IMR-90 (cell line): ENCODE data around the gene MFRP. TPM values are rescaled to one million over a fixed set of nuclear protein-coding genes. Genes with fewer than 3 reads are reported as not detected.

Source experiments
- ATAC-seq: fragments of 200-7000 bp; cut with Tn5 transposase; 2 replicates; pipeline ENCODE4 v1.9.1; 2020; ENCODE audit warnings: low read depth, mild to moderate bottlenecking, moderate library complexity
- BruUV-seq: library from RNA; stranded (reverse); fragments of 400-500 nt; replicated peaks from 2 replicates; lab custom pipeline; 2021; lab: Mats Ljungman, UMichigan
- CTCF ChIA-PET: fragments of 300-600 bp; formaldehyde crosslinking; extraction: SDS; loops from one replicate; lab custom pipeline; 2021; ENCODE audit warnings: antibody characterized with exemption; lab: Yijun Ruan, JAX
- POLR2A ChIA-PET: fragments of 300-600 bp; sonication (Branson Sonifier 250); formaldehyde crosslinking; loops from one replicate; lab custom pipeline; 2022; ENCODE audit warnings: antibody characterized with exemption; ENCODE audit not compliant: unreplicated experiment; lab: Charles Lee
- DNase-seq: peaks from one replicate; pipeline ENCODE4 v3.0.0; 2013
- H2AFZ ChIP-seq: replicated peaks from 2 replicates; pipeline ENCODE3; 2013; ENCODE audit warnings: low read length, mild to moderate bottlenecking; ENCODE audit not compliant: poor library complexity
- H2AK5ac ChIP-seq: 2 replicates; pipeline ENCODE4 v1.6.1; 2013; ENCODE audit warnings: low read depth, low read length, inconsistent platforms
- H2AK9ac ChIP-seq: replicated peaks from 2 replicates; pipeline ENCODE3; 2013; ENCODE audit warnings: mild to moderate bottlenecking, low read depth, low read length, moderate library complexity; ENCODE audit not compliant: poor library complexity
- H2BK120ac ChIP-seq: 2 replicates; pipeline ENCODE4 v1.6.1; 2013; ENCODE audit warnings: low read depth, low read length, inconsistent platforms
- H2BK15ac ChIP-seq: 3 replicates; pipeline ENCODE4 v1.6.1; 2013; ENCODE audit warnings: low read depth, low read length, inconsistent platforms
- H2BK20ac ChIP-seq: 2 replicates; pipeline ENCODE4 v1.6.1; 2013; ENCODE audit warnings: low read depth, mild to moderate bottlenecking, inconsistent platforms, low read length, moderate library complexity
- H2BK5ac ChIP-seq: 2 replicates; pipeline ENCODE4 v1.6.1; 2013; ENCODE audit warnings: mild to moderate bottlenecking, low read depth, low read length, inconsistent platforms; ENCODE audit not compliant: poor library complexity, severe bottlenecking
- H3K14ac ChIP-seq: replicated peaks from 2 replicates; pipeline ENCODE4 v1.6.1; 2013; ENCODE audit warnings: low read depth, low read length, inconsistent platforms
- H3K18ac ChIP-seq: 2 replicates; pipeline ENCODE4 v1.6.1; 2013; ENCODE audit warnings: low read depth, low read length, control low read depth
- H3K23ac ChIP-seq: 2 replicates; pipeline ENCODE4 v1.6.1; 2013; ENCODE audit warnings: low read depth, low read length, inconsistent platforms
- H3K27ac ChIP-seq: 2 replicates; pipeline ENCODE4 v1.5.1; 2013; ENCODE audit warnings: mild to moderate bottlenecking, control low read depth, low read length; ENCODE audit not compliant: insufficient read depth
- H3K27me3 ChIP-seq: 2 replicates; pipeline ENCODE4 v1.6.1; 2013; ENCODE audit warnings: low read length; ENCODE audit not compliant: control insufficient read depth, insufficient read depth
- H3K36me3 ChIP-seq: 2 replicates; pipeline ENCODE4 v1.6.1; 2013; ENCODE audit warnings: low read length, mixed read lengths; ENCODE audit not compliant: control insufficient read depth, insufficient read depth
- H3K4ac ChIP-seq: 2 replicates; pipeline ENCODE4 v1.6.1; 2013; ENCODE audit warnings: low read depth, low read length, inconsistent platforms
- H3K4me1 ChIP-seq: 2 replicates; pipeline ENCODE4 v1.6.1; 2013; ENCODE audit warnings: low read length, mixed read lengths; ENCODE audit not compliant: control insufficient read depth, insufficient read depth
- H3K4me2 ChIP-seq: 2 replicates; pipeline ENCODE4 v1.6.1; 2013; ENCODE audit warnings: low read depth, mild to moderate bottlenecking, control low read depth, low read length, moderate library complexity
- H3K4me3 ChIP-seq: 2 replicates; pipeline ENCODE4 v1.5.1; 2013; ENCODE audit warnings: low read depth, mild to moderate bottlenecking, control low read depth, low read length, moderate library complexity; ENCODE audit not compliant: insufficient read depth
- H3K56ac ChIP-seq: 2 replicates; pipeline ENCODE4 v1.6.1; 2013; ENCODE audit warnings: low read length, inconsistent platforms; ENCODE audit not compliant: insufficient read depth; ENCODE audit errors: extremely low read depth
- H3K79me1 ChIP-seq, 2 experiments: 2 replicates each; pipeline ENCODE4 v1.6.1; 2013; ENCODE audit warnings: low read length in 2 of 2, inconsistent platforms in 1 of 2, low read depth in 1 of 2
- H3K9ac ChIP-seq: 2 replicates; pipeline ENCODE4 v1.6.1; 2013; ENCODE audit warnings: low read depth, low read length, control low read depth
- H3K9me1 ChIP-seq: 2 replicates; pipeline ENCODE4 v1.6.1; 2013; ENCODE audit warnings: low read length, inconsistent platforms; ENCODE audit not compliant: insufficient read depth
- H3K9me3 ChIP-seq: 2 replicates; pipeline ENCODE4 v1.6.1; 2013; ENCODE audit warnings: low read length; ENCODE audit not compliant: control insufficient read depth, insufficient read depth
- H4K20me1 ChIP-seq: 2 replicates; pipeline ENCODE4 v1.6.1; 2013; ENCODE audit warnings: low read length, inconsistent platforms; ENCODE audit not compliant: insufficient read depth
- H4K5ac ChIP-seq: 2 replicates; pipeline ENCODE4 v1.6.1; 2013; ENCODE audit warnings: mild to moderate bottlenecking, low read depth, low read length, control low read depth
- H4K8ac ChIP-seq, 2 experiments: 2 replicates each; pipeline ENCODE4 v1.6.1; 2013; ENCODE audit warnings: low read depth in 2 of 2, low read length in 2 of 2, control low read depth in 1 of 2, inconsistent platforms in 1 of 2
- H4K91ac ChIP-seq: 2 replicates; pipeline ENCODE4 v1.6.1; 2013; ENCODE audit warnings: low read depth, low read length, inconsistent platforms; ENCODE audit not compliant: insufficient read depth
- BHLHE40 ChIP-seq: fragments of 150-350 bp; IDR thresholded peaks from 2 replicates; pipeline ENCODE4 v1.6.1; 2016; ENCODE audit warnings: mild to moderate bottlenecking, low read depth, low read length
- CEBPB ChIP-seq: IDR thresholded peaks from 2 replicates; pipeline ENCODE4 v1.6.1; 2012; ENCODE audit warnings: low read depth, low read length, improper control_type of control experiment
- CHD1 ChIP-seq: IDR thresholded peaks from 2 replicates; pipeline ENCODE4 v1.6.1; 2012; ENCODE audit warnings: low read depth, low read length, improper control_type of control experiment
- FOS ChIP-seq: fragments of 150-350 bp; IDR thresholded peaks from 2 replicates; pipeline ENCODE4 v1.6.1; 2016; ENCODE audit warnings: low read depth, low read length
- MAFK ChIP-seq: IDR thresholded peaks from 2 replicates; pipeline ENCODE4 v1.6.1; 2012; ENCODE audit warnings: low read depth, low read length, improper control_type of control experiment
- MXI1 ChIP-seq: IDR thresholded peaks from 2 replicates; pipeline ENCODE4 v1.6.1; 2012; ENCODE audit warnings: low read depth, mild to moderate bottlenecking, low read length, moderate library complexity, borderline replicate concordance
- NFE2L2 ChIP-seq: fragments of 150-350 bp; IDR thresholded peaks from 2 replicates; pipeline ENCODE4 v1.6.1; 2016; ENCODE audit warnings: low read depth, mild to moderate bottlenecking, low read length
- POLR2A ChIP-seq: IDR thresholded peaks from 2 replicates; pipeline ENCODE4 v1.6.1; 2012; ENCODE audit warnings: mild to moderate bottlenecking, low read depth, low read length
- RAD21 ChIP-seq: IDR thresholded peaks from 2 replicates; pipeline ENCODE4 v1.6.1; 2012; ENCODE audit warnings: low read length, improper control_type of control experiment
- RCOR1 ChIP-seq: IDR thresholded peaks from 2 replicates; pipeline ENCODE4 v1.6.1; 2012; ENCODE audit warnings: mild to moderate bottlenecking, low read length, improper control_type of control experiment; ENCODE audit not compliant: insufficient replicate concordance
- RFX5 ChIP-seq: IDR thresholded peaks from 2 replicates; pipeline ENCODE4 v1.8.0; 2012; ENCODE audit warnings: low read depth, mild to moderate bottlenecking, low read length, moderate library complexity
- SMC3 ChIP-seq: fragments of 150-350 bp; IDR thresholded peaks from 2 replicates; pipeline ENCODE4 v1.6.1; 2016; ENCODE audit warnings: low read depth, mild to moderate bottlenecking, antibody characterized with exemption, low read length, moderate library complexity
- WGBS, 2 experiments: methylation state at CpG; one replicate each; pipeline versions ENCODE4 v1.1.5 to v1.1.7; 2013; ENCODE audit warnings: missing lambda C conversion rate in 2 of 2; ENCODE audit not compliant: insufficient read length in 1 of 2; ENCODE audit errors: extremely low coverage in 2 of 2; 5-methylcytosine and 5-hydroxymethylcytosine counted together
- dilution Hi-C: fragments of 300-500 bp; cut with HindIII; formaldehyde crosslinking; loops from one replicate; pipeline ENCODE4 v1.14.3; 2018; ENCODE audit warnings: low sequenced_read_pairs; ENCODE audit not compliant: unreplicated experiment
- in situ Hi-C: fragments of 300-500 bp; cut with MboI; formaldehyde crosslinking; loops from 3 replicates; pipeline ENCODE4 v1.14.3; 2019; ENCODE audit warnings: low sequenced_read_pairs, inconsistent platforms, mixed read lengths
- intact Hi-C: fragments of 100-400 bp; cut with micrococcal nuclease; formaldehyde crosslinking; loops from 2 replicates; pipeline ENCODE4 v1.10.0; 2022
- polyA plus RNA-seq, 3 experiments: library from polyadenylated mRNA; depleted of rRNA; stranded (reverse); fragments of >200 nt; gene quantifications; 2 replicates each; pipeline ENCODE4 v1.2.3, GENCODE V29; 2012; ENCODE audit warnings: low replicate concordance in 1 of 3
- total RNA-seq: library from RNA; depleted of rRNA; stranded (reverse); fragments of >200 nt; gene quantifications from 2 replicates; pipeline ENCODE4 v1.2.3, GENCODE V29; 2012
- TF ChIP-seq, protein P1 (sequence below): fragments of 150-350 bp; IDR thresholded peaks from 2 replicates; pipeline ENCODE4 v1.6.1; 2017; ENCODE audit warnings: mild to moderate bottlenecking, antibody characterized with exemption, low read length, low read depth
- TF ChIP-seq, protein P2 (sequence below): fragments of 150-350 bp; IDR thresholded peaks from 2 replicates; pipeline ENCODE4 v1.6.1; 2016; ENCODE audit warnings: low read depth, mild to moderate bottlenecking, low read length, moderate library complexity, borderline replicate concordance
- TF ChIP-seq, protein P3 (sequence below): conservative IDR thresholded peaks from 2 replicates; pipeline ENCODE4 v1.5.1; 2012; ENCODE audit warnings: mild to moderate bottlenecking, low read depth, low read length, improper control_type of control experiment

The MFRP gene
- total and polyA plus RNA-seq, 2 of the 4 experiments (the other 2 are of a cell fraction) = not detected

DNA sequence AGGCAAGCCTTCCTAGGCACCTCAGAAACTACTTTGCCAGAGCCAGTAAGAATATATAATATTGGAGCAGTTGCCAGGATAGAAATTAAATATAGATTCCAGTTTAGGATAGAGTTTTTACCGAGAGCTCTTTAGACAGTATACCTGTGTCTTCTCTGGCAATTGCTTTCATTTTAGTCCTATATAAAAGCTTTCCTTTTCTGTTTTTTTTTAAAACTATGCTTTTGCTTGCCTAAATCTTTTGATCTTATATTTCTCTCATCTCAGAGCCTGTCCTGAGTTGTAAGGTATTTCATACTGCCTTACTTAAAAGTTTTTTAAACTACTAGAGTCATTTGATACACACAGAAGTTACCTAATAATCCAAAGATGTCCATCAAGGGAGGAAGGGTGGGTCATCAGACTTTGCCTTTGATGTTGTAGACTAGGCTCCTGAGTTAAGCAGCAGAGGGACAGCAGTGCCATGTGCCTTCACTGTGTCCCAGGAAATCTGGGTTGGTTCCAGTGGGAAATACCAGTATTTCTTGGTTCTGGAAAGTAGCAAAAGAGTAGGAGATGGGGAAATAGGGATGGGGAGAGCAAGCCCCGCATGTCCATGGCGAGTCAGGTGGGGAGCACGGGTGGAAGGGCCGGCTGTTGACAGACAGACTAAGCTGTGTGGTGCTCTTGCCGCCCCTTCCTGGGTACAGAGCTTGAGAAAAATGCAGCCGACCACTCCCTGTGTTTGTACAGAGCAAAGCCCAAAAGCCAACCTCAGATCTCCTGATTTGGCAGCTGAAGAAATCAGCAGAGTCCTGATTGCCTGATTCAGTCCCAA lies 40.7 kb downstream of the MFRP start:
- CTCF ChIA-PET = interaction anchor here (0.6 to 1.1 kb wide), 4 partner anchors 10 to 396 kb away, joined by 3 to 4 read pairs (median 4); no protein-coding TSS in a partner anchor
- no peak overlapping the region for H4K8ac ChIP-seq
- BruUV-seq = no TSS peak
- no peak overlapping the region for H3K4me2 ChIP-seq
- H3K36me3 ChIP-seq = peaks cover 44% of the 10 kb centered on the region
- 93% methylated on average over 3 of the region's 7 CpGs; no CpG with 5 or more reads in 1 of the 2 experiments for WGBS, 2 experiments
- no peak overlapping the region for H3K4me3 ChIP-seq
- H3K4me1 ChIP-seq = peaks cover 8% of the 10 kb centered on the region
- no peak overlapping the region for H4K5ac ChIP-seq
- no peak overlapping the region for H3K9ac ChIP-seq
- DNase-seq (no peak), ATAC-seq (peak; percentile 9; the same call in 1 of the 2 replicates)
- H3K56ac ChIP-seq = no peak overlapping the region
- H3K27ac ChIP-seq = peak overlapping the region; percentile 11; the same call in 1 of the 2 replicates
- no peak overlapping the region for H2BK120ac ChIP-seq
- H4K20me1 ChIP-seq = peaks cover 7% of the 10 kb centered on the region
- no peak overlapping the region for H2BK15ac ChIP-seq
- POLR2A ChIA-PET = no interaction called here
- no peak overlapping the region for H3K18ac ChIP-seq
- TF ChIP-seq CHD1 (no peak), CEBPB (no peak), POLR2A (no peak), RAD21 (no peak), RFX5 (no peak), FOS (no peak), BHLHE40 (no peak), MAFK (no peak), RCOR1 (no peak), SMC3 (no peak), NFE2L2 (no peak), MXI1 (no peak)
- TF ChIP-seq, protein P1, sequence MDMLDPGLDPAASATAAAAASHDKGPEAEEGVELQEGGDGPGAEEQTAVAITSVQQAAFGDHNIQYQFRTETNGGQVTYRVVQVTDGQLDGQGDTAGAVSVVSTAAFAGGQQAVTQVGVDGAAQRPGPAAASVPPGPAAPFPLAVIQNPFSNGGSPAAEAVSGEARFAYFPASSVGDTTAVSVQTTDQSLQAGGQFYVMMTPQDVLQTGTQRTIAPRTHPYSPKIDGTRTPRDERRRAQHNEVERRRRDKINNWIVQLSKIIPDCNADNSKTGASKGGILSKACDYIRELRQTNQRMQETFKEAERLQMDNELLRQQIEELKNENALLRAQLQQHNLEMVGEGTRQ = no peak
- TF ChIP-seq, protein P2, sequence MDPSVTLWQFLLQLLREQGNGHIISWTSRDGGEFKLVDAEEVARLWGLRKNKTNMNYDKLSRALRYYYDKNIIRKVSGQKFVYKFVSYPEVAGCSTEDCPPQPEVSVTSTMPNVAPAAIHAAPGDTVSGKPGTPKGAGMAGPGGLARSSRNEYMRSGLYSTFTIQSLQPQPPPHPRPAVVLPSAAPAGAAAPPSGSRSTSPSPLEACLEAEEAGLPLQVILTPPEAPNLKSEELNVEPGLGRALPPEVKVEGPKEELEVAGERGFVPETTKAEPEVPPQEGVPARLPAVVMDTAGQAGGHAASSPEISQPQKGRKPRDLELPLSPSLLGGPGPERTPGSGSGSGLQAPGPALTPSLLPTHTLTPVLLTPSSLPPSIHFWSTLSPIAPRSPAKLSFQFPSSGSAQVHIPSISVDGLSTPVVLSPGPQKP = no peak
- TF ChIP-seq, protein P3, sequence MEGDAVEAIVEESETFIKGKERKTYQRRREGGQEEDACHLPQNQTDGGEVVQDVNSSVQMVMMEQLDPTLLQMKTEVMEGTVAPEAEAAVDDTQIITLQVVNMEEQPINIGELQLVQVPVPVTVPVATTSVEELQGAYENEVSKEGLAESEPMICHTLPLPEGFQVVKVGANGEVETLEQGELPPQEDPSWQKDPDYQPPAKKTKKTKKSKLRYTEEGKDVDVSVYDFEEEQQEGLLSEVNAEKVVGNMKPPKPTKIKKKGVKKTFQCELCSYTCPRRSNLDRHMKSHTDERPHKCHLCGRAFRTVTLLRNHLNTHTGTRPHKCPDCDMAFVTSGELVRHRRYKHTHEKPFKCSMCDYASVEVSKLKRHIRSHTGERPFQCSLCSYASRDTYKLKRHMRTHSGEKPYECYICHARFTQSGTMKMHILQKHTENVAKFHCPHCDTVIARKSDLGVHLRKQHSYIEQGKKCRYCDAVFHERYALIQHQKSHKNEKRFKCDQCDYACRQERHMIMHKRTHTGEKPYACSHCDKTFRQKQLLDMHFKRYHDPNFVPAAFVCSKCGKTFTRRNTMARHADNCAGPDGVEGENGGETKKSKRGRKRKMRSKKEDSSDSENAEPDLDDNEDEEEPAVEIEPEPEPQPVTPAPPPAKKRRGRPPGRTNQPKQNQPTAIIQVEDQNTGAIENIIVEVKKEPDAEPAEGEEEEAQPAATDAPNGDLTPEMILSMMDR = no peak
- H3K9me1 ChIP-seq = peaks cover 13% of the 10 kb centered on the region
- no peak overlapping the region for H2BK20ac ChIP-seq
- H3K14ac ChIP-seq = no peak overlapping the region; the same call in 1 of the 2 replicates
- no peaks in the 10 kb centered on the region for H3K9me3 ChIP-seq
- intact Hi-C loops (no loop called here), dilution Hi-C loops (no loop called here), in situ Hi-C loops (no loop called here)
- no peak overlapping the region for H4K91ac ChIP-seq
- H2AK9ac ChIP-seq = no peak overlapping the region
- no peak overlapping the region for H2AK5ac ChIP-seq
- peaks cover 14 to 44% of the 10 kb centered on the region in 2 experiments for H3K79me1 ChIP-seq
- H3K4ac ChIP-seq = no peak overlapping the region; the same call in 1 of the 2 replicates
- H2AFZ ChIP-seq = no peak overlapping the region
- no peak overlapping the region for H3K23ac ChIP-seq
- H2BK5ac ChIP-seq = no peak overlapping the region
- no peaks in the 10 kb centered on the region for H3K27me3 ChIP-seq
